ENCODE measurements around the gene ARHGAP21. TPM values are rescaled to one million over a fixed set of nuclear protein-coding genes. Genes with fewer than 3 reads are reported as not detected.

Gene ARHGAP21
- total and polyA plus RNA-seq, 12 donors = 23.0 to 52.3 (median 39.9) TPM

GRCh38 chr10:24713086-24713485 lies 10.6 kb downstream of the ARHGAP21 start:
- Histone ChIP-seq H3K4me3 (no peak overlapping the region), H3K9me3 (no peaks in the 10 kb centered on the region), H3K36me3 (peaks cover 0 to 6% (median 0%) of the 10 kb centered on the region in 9 donors), H3K27me3 (no peaks in the 10 kb centered on the region), H3K27ac (peak overlapping the region in 3 of 10 donors; percentile 24 to 38 (median 36)), H3K4me1 (peaks cover 7 to 97% (median 65%) of the 10 kb centered on the region in 9 donors)
- no peak for TF ChIP-seq CTCF (IDR thresholded peaks at IDR 0.05)
- WGBS, 2 donors = 29 to 45% methylated on average over 1 of the region's 1 CpG
- intact Hi-C loops (cut with DNase I) = no loop called here
- peak in 2 of 8 donors; percentile 62 to 63 for ATAC-seq
- no peak for DNase-seq

- no peak for DNase-seq
- Histone ChIP-seq H3K27me3 (no peaks in the 10 kb centered on the region), H3K4me1 (peaks cover 11 to 97% (median 65%) of the 10 kb centered on the region in 9 donors), H3K36me3 (no peaks in the 10 kb centered on the region), H3K9me3 (no peaks in the 10 kb centered on the region), H3K27ac (no peak overlapping the region), H3K4me3 (no peak overlapping the region)
- TF ChIP-seq CTCF (IDR thresholded peaks at IDR 0.05) = no peak
- intact Hi-C loops (cut with DNase I) = no loop called here
- 48% methylated on average over 2 of the region's 2 CpGs for WGBS, 2 donors
- no peak for ATAC-seq
Measured at GRCh38 chr10:24711465-24711864, 12.2 kb downstream of the ARHGAP21 start.

- H3K4me3 ChIP-seq = no peak overlapping the region
- H3K27ac ChIP-seq = no peak overlapping the region
- 60 to 64% methylated on average over 3 of the region's 3 CpGs for WGBS, 2 donors
- peaks cover 9 to 94% (median 67%) of the 10 kb centered on the region in 9 donors for H3K4me1 ChIP-seq
- intact Hi-C loops (cut with DNase I) = loop anchor here in 1 of 10 donors (5.0 kb wide), 1 partner anchor 36 kb away; no protein-coding TSS in a partner anchor
- ATAC-seq = no peak
- no peak for TF ChIP-seq CTCF (IDR thresholded peaks at IDR 0.05)
- no peaks in the 10 kb centered on the region for H3K36me3 ChIP-seq
- no peaks in the 10 kb centered on the region for H3K9me3 ChIP-seq
- DNase-seq = no peak
- H3K27me3 ChIP-seq = no peaks in the 10 kb centered on the region
Measured at GRCh38 chr10:24708081-24708480, 15.6 kb downstream of the ARHGAP21 start.

- Histone ChIP-seq H3K4me3 (no peak overlapping the region), H3K36me3 (no peaks in the 10 kb centered on the region), H3K4me1 (peaks cover 9 to 94% (median 65%) of the 10 kb centered on the region in 9 donors), H3K27me3 (no peaks in the 10 kb centered on the region), H3K9me3 (no peaks in the 10 kb centered on the region), H3K27ac (no peak overlapping the region)
- TF ChIP-seq CTCF (IDR thresholded peaks at IDR 0.05) = no peak
- no peak for DNase-seq
- ATAC-seq = peak in 1 of 8 donors; percentile 16
- intact Hi-C loops (cut with DNase I) = loop anchor here in 1 of 10 donors (5.0 kb wide), 1 partner anchor 35 kb away; no protein-coding TSS in a partner anchor
- 68% methylated on average over 3 of the region's 3 CpGs for WGBS, 2 donors
Measured at GRCh38 chr10:24707445-24707844, 16.2 kb downstream of the ARHGAP21 start.
